ENCODE data around the gene GULP1.

GRCh38 chr2:188459061-188459460 lies 167.4 kb downstream of the GULP1 start:
- TF ChIP-seq CTCF (IDR thresholded peaks at IDR 0.05) = no peak
- TF ChIP-seq POLR2A (IDR thresholded peaks at IDR 0.05) = no peak

All from uterus (tissue), 2 donors.